Measurements from ENCODE around the gene SUGCT. TPM values are rescaled to one million over a fixed set of nuclear protein-coding genes. Genes with fewer than 3 reads are reported as not detected.

SUGCT gene
- total and polyA plus RNA-seq, 10 donors, result 1.4 to 13.6 (median 2.5) TPM

GRCh38 chr7:40570223-40570622, 435.4 kb downstream of the SUGCT start:
- no peak overlapping the region for H3K4me3 ChIP-seq
- 52 to 82% (median 62%) methylated on average over 1 of the region's 1 CpG for WGBS, 5 donors
- H3K36me3 ChIP-seq, result no peaks in the 10 kb centered on the region
- H3K9me3 ChIP-seq, result no peaks in the 10 kb centered on the region
- no peaks in the 10 kb centered on the region for H3K4me1 ChIP-seq
- intact Hi-C loops (cut with DNase I; ENCODE audit: low total_unique reads), result no loop called here
- DNase-seq, result no peak
- TF ChIP-seq POLR2A (IDR thresholded peaks at IDR 0.05) (no peak), CTCF (IDR thresholded peaks at IDR 0.05 in 8 of 11, conservative IDR thresholded peaks at IDR 0.05 in 3 of 11) (no peak), POLR2AphosphoS5 (IDR thresholded peaks at IDR 0.05) (no peak)
- no peak overlapping the region for H3K27ac ChIP-seq
- H3K27me3 ChIP-seq (replicated peaks in 1 of 7), result no peaks in the 10 kb centered on the region

GRCh38 chr7:40571796-40572195, 437.0 kb downstream of the SUGCT start:
- intact Hi-C loops (cut with DNase I; ENCODE audit: low total_unique reads), result no loop called here
- TF ChIP-seq POLR2AphosphoS5 (IDR thresholded peaks at IDR 0.05) (no peak), CTCF (IDR thresholded peaks at IDR 0.05 in 8 of 11, conservative IDR thresholded peaks at IDR 0.05 in 3 of 11) (no peak), POLR2A (IDR thresholded peaks at IDR 0.05) (no peak)
- Histone ChIP-seq H3K9me3 (peaks cover 0 to 4% (median 0%) of the 10 kb centered on the region in 8 donors), H3K27me3 (replicated peaks in 1 of 7) (no peaks in the 10 kb centered on the region), H3K4me1 (no peaks in the 10 kb centered on the region), H3K36me3 (no peaks in the 10 kb centered on the region), H3K4me3 (no peak overlapping the region), H3K27ac (no peak overlapping the region)
- no peak for DNase-seq
- WGBS, 5 donors, result 73 to 88% (median 77%) methylated on average over 5 of the region's 5 CpGs

- Histone ChIP-seq H3K4me1 (no peaks in the 10 kb centered on the region), H3K27me3 (replicated peaks in 1 of 7) (no peaks in the 10 kb centered on the region), H3K9me3 (peaks cover 0 to 16% (median 3%) of the 10 kb centered on the region in 8 donors), H3K36me3 (no peaks in the 10 kb centered on the region), H3K4me3 (no peak overlapping the region), H3K27ac (no peak overlapping the region)
- 69 to 82% (median 75%) methylated on average over 8 of the region's 8 CpGs for WGBS, 5 donors
- intact Hi-C loops (cut with DNase I; ENCODE audit: low total_unique reads), result no loop called here
- TF ChIP-seq POLR2A (IDR thresholded peaks at IDR 0.05) (no peak), POLR2AphosphoS5 (IDR thresholded peaks at IDR 0.05) (no peak), CTCF (IDR thresholded peaks at IDR 0.05 in 8 of 11, conservative IDR thresholded peaks at IDR 0.05 in 3 of 11) (no peak)
- no peak for DNase-seq
Measured at GRCh38 chr7:40572810-40573465, 438.1 kb downstream of the SUGCT start.

GRCh38 chr7:40579401-40579800, 444.6 kb downstream of the SUGCT start:
- no peak overlapping the region for H3K4me3 ChIP-seq
- 31 to 43% (median 34%) methylated on average over 5 of the region's 5 CpGs for WGBS, 5 donors
- no peaks in the 10 kb centered on the region for H3K27me3 ChIP-seq (replicated peaks in 1 of 7)
- no peaks in the 10 kb centered on the region for H3K36me3 ChIP-seq
- DNase-seq, result no peak
- H3K27ac ChIP-seq, result no peak overlapping the region
- intact Hi-C loops (cut with DNase I; ENCODE audit: low total_unique reads), result no loop called here
- peaks cover 0 to 16% (median 3%) of the 10 kb centered on the region in 8 donors for H3K9me3 ChIP-seq
- no peaks in the 10 kb centered on the region for H3K4me1 ChIP-seq
- TF ChIP-seq POLR2AphosphoS5 (IDR thresholded peaks at IDR 0.05), result no peak
- TF ChIP-seq CTCF (IDR thresholded peaks at IDR 0.05 in 8 of 11, conservative IDR thresholded peaks at IDR 0.05 in 3 of 11), result no peak
- no peak for TF ChIP-seq POLR2A (IDR thresholded peaks at IDR 0.05)
